ENCODE measurements around the gene MTERF2. TPM values are rescaled to one million over a fixed set of nuclear protein-coding genes. Genes with fewer than 3 reads are reported as not detected.
"Not testable (repeated sequence)": the region's sequence is repeated elsewhere in the genome, so short reads cannot be mapped to it uniquely, and the experiment has no call there.

MTERF2 gene
- 8.6 and 12.6 TPM in 2 replicates for total RNA-seq (2014; rRNA removed)
- polyA plus RNA-seq (2012): 3.9 TPM

GRCh38 chr12:106986625-106987389, at the start of gene MTERF2:
MTERF2 (minus strand) TSS chr12:106987146; CDS start chr12:106978714, 8,432 bp downstream.
- DNase-seq (ENCODE audit: low read depth): peak; percentile 94

- DNase-seq (ENCODE audit: low read depth): no peak
These were observed 48.8 kb upstream of the MTERF2 start for GRCh38 chr12:107035733-107036132.

- no peak for DNase-seq (ENCODE audit: low read depth)
These were observed 47.1 kb upstream of the MTERF2 start for GRCh38 chr12:107033758-107034739.

GRCh38 chr12:107032266-107032665, 45.3 kb upstream of the MTERF2 start:
- no peak for DNase-seq (ENCODE audit: low read depth)

GRCh38 chr12:107031061-107031460, 44.1 kb upstream of the MTERF2 start:
- DNase-seq (ENCODE audit: low read depth): no peak

GRCh38 chr12:107029081-107029480, 42.1 kb upstream of the MTERF2 start:
- no peak for DNase-seq (ENCODE audit: low read depth)

GRCh38 chr12:107027636-107028053, 40.7 kb upstream of the MTERF2 start:
- DNase-seq (ENCODE audit: low read depth): peak; percentile 95

GRCh38 chr12:107026806-107027635, 40.1 kb upstream of the MTERF2 start:
- no peak for DNase-seq (ENCODE audit: low read depth)

DNA sequence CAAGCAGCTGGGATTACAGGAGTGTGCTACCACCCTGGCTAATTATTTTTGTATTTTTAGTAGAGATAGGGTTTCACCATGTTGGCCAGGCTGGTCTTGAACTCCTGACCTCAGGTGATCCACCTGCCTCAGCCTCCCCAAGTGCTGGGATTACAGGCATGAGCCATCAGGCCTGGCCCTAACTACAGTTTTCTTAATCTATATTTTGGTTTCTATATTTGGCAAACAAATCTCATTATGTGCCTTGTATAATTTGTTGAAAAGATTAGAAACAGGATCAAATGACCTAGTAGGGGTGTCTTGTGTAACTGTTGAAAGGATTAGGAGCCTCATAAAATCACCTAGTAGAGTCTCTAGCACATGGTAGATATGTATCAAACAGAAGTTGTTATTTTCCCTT, 39.4 kb upstream of the MTERF2 start:
- DNase-seq (ENCODE audit: low read depth): not testable (repeated sequence)

GRCh38 chr12:107025671-107026070, 38.7 kb upstream of the MTERF2 start:
- no peak for DNase-seq (ENCODE audit: low read depth)

- DNase-seq (ENCODE audit: low read depth): no peak
These were observed 32.6 kb upstream of the MTERF2 start for GRCh38 chr12:107019546-107019945.

DNA sequence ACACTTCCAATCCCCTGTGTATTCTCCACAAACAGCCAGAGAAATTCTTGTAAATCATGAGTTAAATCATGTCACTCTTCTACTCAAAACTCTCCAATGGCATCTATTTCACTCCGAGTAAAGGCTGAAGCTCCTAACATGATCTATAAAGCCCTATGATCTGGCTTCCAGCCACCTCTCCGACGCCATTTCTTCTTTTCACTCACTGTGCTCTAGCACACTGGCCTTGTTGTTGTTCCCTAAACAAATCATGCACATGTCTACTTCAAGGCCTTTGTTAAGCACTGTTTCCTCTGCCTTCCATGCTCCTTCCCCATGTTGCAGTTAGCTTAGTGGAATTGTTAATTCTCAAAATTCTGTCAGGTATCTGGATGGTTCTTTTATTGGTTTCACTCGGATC, 30.1 kb upstream of the MTERF2 start:
- DNase-seq (ENCODE audit: low read depth): no peak

- DNase-seq (ENCODE audit: low read depth): no peak
These were observed 27.1 kb upstream of the MTERF2 start for GRCh38 chr12:107014055-107014454.

- DNase-seq (ENCODE audit: low read depth): no peak
These were observed 25.9 kb upstream of the MTERF2 start for GRCh38 chr12:107012736-107013425.

- no peak for DNase-seq (ENCODE audit: low read depth)
These were observed 24.6 kb upstream of the MTERF2 start for GRCh38 chr12:107011519-107011918.

DNA sequence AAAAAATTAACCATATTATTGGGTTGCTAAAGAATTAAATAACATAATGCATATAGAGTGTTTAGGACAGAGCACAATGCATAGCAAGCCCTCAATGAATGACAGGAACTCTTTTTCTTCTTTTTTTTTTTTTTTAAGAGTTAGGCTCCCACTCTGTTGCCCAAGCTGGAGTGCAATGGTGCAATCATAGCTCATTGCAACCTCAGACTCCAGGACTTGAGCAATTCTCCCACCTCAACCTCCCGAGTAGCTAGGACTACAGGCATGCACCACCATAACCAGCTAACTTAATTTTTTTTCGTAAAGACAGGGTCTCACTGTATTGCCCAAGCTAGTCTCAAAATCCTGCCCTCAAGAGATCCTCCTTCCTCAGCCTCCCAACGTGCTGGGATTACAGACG, 20.5 kb upstream of the MTERF2 start:
- no peak for DNase-seq (ENCODE audit: low read depth)

DNA sequence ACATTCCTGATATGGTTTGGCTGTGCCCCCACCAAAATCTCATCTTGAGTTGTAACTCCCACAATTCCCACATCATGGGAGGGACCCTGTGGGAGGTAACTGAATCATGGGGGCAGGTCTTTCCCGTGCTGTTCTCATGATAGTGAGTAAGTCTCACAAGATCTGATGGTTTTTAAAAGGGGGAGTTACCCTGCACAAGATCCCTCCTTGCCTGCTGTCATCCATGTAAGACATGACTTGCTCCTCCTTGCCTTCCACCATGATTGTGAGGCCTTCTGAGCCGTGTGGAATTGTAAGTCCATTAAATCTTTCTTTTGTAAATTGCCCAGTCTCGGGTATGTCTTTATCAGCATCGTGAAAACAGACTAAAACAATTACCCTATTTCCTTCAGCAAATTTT, 15.7 kb upstream of the MTERF2 start:
- not testable (repeated sequence) for DNase-seq (ENCODE audit: low read depth)

DNA sequence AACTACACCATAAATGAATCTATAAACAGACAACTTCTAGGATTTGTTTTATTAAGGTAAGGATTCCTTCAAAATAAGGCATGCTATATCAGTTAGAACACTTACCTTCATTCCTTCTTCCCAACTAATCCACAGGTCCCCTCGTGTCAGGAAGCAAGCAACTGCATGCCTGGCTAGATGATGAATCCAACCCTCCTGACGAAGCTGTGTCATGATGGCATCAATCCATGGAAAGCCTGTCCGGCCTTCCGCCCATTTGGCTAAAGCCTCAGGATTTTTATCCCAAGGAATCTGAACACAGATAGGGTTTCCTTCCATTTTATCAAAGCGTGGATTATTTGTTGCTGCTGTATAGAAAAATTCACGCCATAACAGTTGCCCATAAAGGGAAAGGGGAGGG, 12.5 kb upstream of the MTERF2 start:
- DNase-seq (ENCODE audit: low read depth): no peak

- no peak for DNase-seq (ENCODE audit: low read depth)
These were observed 11.0 kb upstream of the MTERF2 start for GRCh38 chr12:106997916-106998315.

- DNase-seq (ENCODE audit: low read depth): not testable (repeated sequence)
These were observed 9.2 kb upstream of the MTERF2 start for GRCh38 chr12:106996102-106996501.
